Measurements from ENCODE around the gene SND1.
"Not testable (repeated sequence)": the region's sequence is repeated elsewhere in the genome, so short reads cannot be mapped to it uniquely, and the experiment has no call there.

SND1 gene

GRCh38 chr7:127828843-127829500 lies 177.0 kb downstream of the SND1 start:
- Mint-ChIP-seq H3K36me3 (peaks cover 2% of the 10 kb centered on the region), H3K4me1 (peaks cover 9% of the 10 kb centered on the region), H3K27me3 (no peaks in the 10 kb centered on the region), H3K27ac (peak overlapping the region; percentile 19), H3K9me3 (no peaks in the 10 kb centered on the region), H3K4me3 (no peak overlapping the region)
- DNase-seq (ENCODE audit: low spot score in 2 of 2) (no peak), ATAC-seq (ENCODE audit: low read depth) (peak; percentile 93)

DNA sequence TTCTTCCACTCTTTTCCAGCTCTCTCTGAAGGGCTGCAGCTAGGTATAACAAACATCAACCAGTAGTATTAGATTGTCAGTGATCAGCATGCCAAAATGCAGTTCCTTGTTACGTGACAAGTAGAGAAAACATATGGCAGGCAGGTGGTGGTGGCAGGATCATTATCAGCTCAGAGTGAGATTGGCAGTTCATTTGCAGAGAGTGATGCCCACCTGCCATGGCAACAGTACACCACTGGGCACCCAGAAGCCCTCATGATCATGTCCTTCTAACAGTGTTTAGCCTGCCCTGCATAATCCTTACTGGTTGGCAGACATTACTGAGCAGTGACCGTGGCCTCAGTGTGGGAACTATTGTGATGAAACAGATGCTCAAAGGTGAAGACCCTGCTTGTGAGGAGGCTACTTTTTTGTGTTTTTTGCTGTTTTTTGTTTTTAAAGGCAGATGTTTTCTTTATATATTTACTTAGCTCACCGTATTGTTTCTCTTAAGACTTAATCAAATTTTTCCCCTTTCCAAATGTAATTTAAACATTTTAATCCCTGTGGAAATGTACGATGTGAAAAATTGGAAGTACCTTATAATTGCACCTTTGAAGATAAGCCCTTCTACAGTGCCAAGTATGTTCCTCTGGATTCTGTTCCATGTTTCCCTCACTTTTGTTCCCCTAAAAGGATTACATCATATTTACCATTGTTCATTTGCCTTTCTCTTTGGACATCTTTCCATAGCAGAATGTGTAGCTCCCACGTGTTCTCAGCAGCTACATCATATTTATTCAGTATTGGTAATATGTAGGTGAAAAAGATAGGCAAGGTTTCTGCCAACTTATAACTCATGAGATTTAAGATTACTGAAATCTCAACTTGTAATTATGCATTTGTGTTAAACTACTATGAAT lies 179.6 kb downstream of the SND1 start:
- Mint-ChIP-seq H3K27me3 (no peaks in the 10 kb centered on the region), H3K4me3 (no peak overlapping the region), H3K9me3 (peaks cover 3% of the 10 kb centered on the region), H3K27ac (no peak overlapping the region), H3K36me3 (peaks cover 10% of the 10 kb centered on the region), H3K4me1 (peaks cover 9% of the 10 kb centered on the region)
- no peak for DNase-seq (ENCODE audit: low spot score in 2 of 2)
- ATAC-seq (ENCODE audit: low read depth): no peak

DNA sequence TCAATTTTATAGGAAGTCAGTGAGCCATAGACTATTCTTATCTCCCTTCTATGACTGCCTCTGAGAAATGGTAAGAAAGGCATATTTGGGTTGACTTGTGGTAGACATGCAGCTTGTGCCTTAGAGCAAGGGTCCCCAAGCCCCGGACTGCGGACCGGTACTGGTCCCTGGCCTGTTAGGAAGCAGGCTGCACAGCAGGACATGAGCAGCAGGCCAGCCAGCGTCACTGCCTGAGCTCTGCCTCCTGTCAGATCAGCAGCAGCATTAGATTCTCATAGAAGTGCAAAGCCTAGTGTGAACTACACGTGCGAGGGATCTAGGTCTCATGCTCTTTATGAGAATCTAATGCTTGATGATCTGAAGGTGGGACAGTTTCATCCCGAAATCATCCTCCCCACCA lies 180.6 kb downstream of the SND1 start:
- Mint-ChIP-seq H3K27me3 (no peaks in the 10 kb centered on the region), H3K4me3 (no peak overlapping the region), H3K9me3 (peaks cover 3% of the 10 kb centered on the region), H3K36me3 (peaks cover 10% of the 10 kb centered on the region), H3K4me1 (peaks cover 9% of the 10 kb centered on the region), H3K27ac (no peak overlapping the region)
- ATAC-seq (ENCODE audit: low read depth) (no peak), DNase-seq (ENCODE audit: low spot score in 2 of 2) (no peak)

DNA sequence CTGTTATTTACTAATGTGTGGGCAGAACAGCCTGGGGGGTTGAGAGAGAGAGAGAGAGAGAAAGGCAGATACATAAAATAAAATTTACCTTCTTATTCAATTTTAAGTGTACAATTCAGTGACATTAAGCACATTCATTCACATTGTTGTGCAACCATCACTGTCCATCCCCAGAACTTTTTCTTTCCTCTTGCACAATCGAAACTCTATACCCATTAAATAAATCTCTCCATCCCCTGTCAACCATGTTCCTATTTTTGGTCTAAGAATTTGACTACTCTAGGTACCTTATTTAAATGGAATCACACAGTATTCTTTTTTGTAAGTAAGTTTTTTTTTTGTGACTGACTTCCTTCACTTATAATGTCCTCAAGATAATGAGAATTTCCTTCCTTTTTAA lies 181.6 kb downstream of the SND1 start:
- Mint-ChIP-seq H3K36me3 (peaks cover 15% of the 10 kb centered on the region), H3K9me3 (peaks cover 7% of the 10 kb centered on the region), H3K4me1 (peaks cover 14% of the 10 kb centered on the region), H3K27ac (no peak overlapping the region), H3K4me3 (no peak overlapping the region), H3K27me3 (no peaks in the 10 kb centered on the region)
- DNase-seq (ENCODE audit: low spot score in 2 of 2) (no peak), ATAC-seq (ENCODE audit: low read depth) (no peak)

GRCh38 chr7:127835679-127836078 lies 183.7 kb downstream of the SND1 start:
- Mint-ChIP-seq H3K9me3 (peaks cover 7% of the 10 kb centered on the region), H3K4me1 (peaks cover 7% of the 10 kb centered on the region), H3K4me3 (no peak overlapping the region), H3K27me3 (no peaks in the 10 kb centered on the region), H3K27ac (no peak overlapping the region), H3K36me3 (peaks cover 17% of the 10 kb centered on the region)
- ATAC-seq (ENCODE audit: low read depth): no peak
- DNase-seq (ENCODE audit: low spot score in 2 of 2): no peak

DNA sequence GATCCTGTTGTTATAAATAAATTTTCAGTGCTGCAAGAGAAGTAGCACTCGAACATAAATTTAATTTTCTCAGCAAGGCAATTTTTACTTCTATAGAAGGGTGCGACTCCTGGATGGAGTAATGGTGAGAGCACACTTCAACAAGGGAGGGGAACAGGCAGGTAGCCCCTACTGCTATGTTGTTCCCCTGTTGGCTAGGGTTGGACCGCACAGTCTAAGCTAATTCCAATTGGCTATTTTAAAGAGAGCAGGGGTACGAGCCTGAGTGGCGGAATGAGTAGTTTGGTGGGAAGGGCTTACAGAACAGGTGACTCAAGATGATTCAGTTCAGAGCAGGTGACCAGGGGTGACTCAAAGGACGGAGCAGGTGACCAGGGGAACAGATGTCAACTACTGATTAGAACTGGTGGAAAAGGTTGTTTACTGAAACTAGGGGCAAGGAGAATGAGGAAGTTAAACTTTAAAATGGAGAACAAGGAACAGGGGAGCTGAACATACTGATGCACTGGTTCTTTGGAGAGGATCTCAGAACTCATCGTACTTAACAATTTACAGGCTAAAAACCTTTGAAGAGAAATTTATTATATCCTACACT lies 185.9 kb downstream of the SND1 start:
- not testable (repeated sequence) for H3K4me3 Mint-ChIP-seq; H3K4me1 Mint-ChIP-seq; H3K9me3 Mint-ChIP-seq; DNase-seq (ENCODE audit: low spot score in 2 of 2); H3K27me3 Mint-ChIP-seq
- ATAC-seq (ENCODE audit: low read depth): peak; percentile 71
- peaks cover 18% of the 10 kb centered on the region for H3K36me3 Mint-ChIP-seq
- peak overlapping the region; percentile 52 for H3K27ac Mint-ChIP-seq

- DNase-seq (ENCODE audit: low spot score in 2 of 2) (no peak), ATAC-seq (ENCODE audit: low read depth) (no peak)
- no peak overlapping the region for H3K4me3 Mint-ChIP-seq
- H3K4me1 Mint-ChIP-seq: peaks cover 5% of the 10 kb centered on the region
- no peaks in the 10 kb centered on the region for H3K27me3 Mint-ChIP-seq
- H3K27ac Mint-ChIP-seq: no peak overlapping the region
- peaks cover 20% of the 10 kb centered on the region for H3K36me3 Mint-ChIP-seq
- H3K9me3 Mint-ChIP-seq: peaks cover 7% of the 10 kb centered on the region
These were observed 186.9 kb downstream of the SND1 start for GRCh38 chr7:127838816-127839415.

GRCh38 chr7:127840226-127840951 lies 188.4 kb downstream of the SND1 start:
- Mint-ChIP-seq H3K4me3 (no peak overlapping the region), H3K36me3 (peaks cover 26% of the 10 kb centered on the region), H3K27ac (no peak overlapping the region), H3K27me3 (no peaks in the 10 kb centered on the region), H3K4me1 (peaks cover 5% of the 10 kb centered on the region), H3K9me3 (peaks cover 7% of the 10 kb centered on the region)
- ATAC-seq (ENCODE audit: low read depth) (no peak), DNase-seq (ENCODE audit: low spot score in 2 of 2) (no peak)

GRCh38 chr7:127844165-127844564 lies 192.2 kb downstream of the SND1 start:
- Mint-ChIP-seq H3K9me3 (no peaks in the 10 kb centered on the region), H3K4me3 (no peak overlapping the region), H3K36me3 (peaks cover 25% of the 10 kb centered on the region), H3K4me1 (peaks cover 5% of the 10 kb centered on the region), H3K27ac (no peak overlapping the region), H3K27me3 (no peaks in the 10 kb centered on the region)
- DNase-seq (ENCODE audit: low spot score in 2 of 2) (no peak), ATAC-seq (ENCODE audit: low read depth) (no peak)

DNA sequence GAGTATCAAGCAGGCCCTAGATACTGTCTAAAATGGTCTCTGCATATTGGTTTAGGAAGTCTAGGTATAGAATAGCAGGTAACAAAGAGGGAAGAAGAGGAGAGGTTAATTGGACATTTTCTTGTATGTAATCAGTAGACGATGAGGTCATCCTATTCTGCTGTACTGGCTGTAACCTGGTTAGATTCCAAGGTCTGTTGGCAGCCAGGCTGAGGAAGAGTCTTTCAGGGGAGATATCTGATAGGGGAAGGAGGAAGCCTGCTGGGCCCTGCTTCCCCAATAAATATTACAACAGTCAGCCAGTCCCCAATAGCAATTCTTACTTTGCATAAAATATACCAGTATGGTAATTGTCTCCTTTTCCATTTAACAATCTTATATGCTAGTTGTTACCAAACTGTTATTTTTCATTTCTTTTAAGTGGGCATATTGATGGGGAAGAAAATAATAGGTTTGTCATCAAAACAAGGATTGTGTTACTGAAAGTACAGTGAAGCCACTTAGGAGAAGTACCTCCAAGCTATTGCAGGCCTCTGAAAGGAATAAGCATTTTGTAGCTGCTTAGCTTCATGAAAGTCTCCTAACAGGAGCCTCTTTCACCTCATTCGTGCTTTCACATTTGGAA lies 192.8 kb downstream of the SND1 start:
- Mint-ChIP-seq H3K9me3 (no peaks in the 10 kb centered on the region), H3K4me1 (peaks cover 8% of the 10 kb centered on the region), H3K4me3 (no peak overlapping the region), H3K27me3 (no peaks in the 10 kb centered on the region), H3K27ac (peak overlapping the region; percentile 2), H3K36me3 (peaks cover 32% of the 10 kb centered on the region)
- ATAC-seq (ENCODE audit: low read depth): no peak
- no peak for DNase-seq (ENCODE audit: low spot score in 2 of 2)

DNA sequence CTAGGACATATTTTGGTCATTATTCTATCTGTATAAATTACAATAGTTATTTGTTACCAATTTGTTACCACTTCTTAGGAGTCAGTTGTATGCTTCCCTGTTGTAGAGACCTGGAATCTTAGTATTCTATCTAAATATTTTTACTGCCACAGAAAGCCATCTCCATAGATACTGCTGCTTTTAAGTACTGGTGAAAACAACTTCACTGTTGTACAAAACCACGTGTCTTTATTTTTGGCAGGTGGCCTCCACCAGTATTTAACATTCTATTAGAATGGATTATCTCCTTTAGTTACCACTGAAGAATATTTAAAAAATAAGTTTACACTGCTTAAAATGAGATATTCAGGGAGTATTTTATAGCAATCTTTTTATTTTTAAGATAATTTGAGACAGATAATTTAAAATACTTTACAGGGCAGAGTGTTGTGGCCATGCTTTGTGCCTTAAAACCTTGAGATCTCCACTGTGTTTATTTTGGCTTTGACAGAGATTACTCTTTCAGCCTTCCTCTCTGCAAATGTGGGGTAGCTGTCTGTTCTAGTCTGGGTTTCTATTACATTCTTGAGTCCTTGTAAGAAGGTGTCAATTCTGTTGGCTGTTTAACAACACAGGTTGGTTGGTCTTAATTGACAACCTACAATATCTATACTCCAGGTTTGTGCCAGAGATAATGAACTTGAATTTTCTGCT lies 193.7 kb downstream of the SND1 start:
- ATAC-seq (ENCODE audit: low read depth) (no peak), DNase-seq (ENCODE audit: low spot score in 2 of 2) (no peak)
- Mint-ChIP-seq H3K4me1 (peaks cover 8% of the 10 kb centered on the region), H3K27ac (no peak overlapping the region), H3K4me3 (no peak overlapping the region), H3K27me3 (no peaks in the 10 kb centered on the region), H3K36me3 (peaks cover 37% of the 10 kb centered on the region), H3K9me3 (no peaks in the 10 kb centered on the region)

DNA sequence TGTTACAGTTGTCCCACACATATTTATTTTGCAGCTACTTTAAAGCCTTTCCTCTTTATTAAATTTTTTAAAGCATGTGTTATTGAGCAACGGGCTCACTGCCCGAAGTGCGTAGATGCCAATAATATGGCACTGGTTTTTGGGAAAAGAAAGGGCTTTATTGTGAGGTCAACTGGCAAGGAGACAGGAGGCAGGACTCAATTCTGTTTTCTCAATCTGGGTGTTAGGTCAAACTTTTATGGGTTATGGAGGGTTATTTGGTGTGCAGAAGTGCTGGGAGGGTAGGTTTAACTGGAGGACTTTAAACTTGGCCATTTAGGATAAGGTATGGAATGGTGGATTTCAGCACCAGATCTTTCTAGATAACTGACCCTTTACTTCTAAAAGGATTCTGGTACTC lies 195.6 kb downstream of the SND1 start:
- no peaks in the 10 kb centered on the region for H3K27me3 Mint-ChIP-seq
- H3K9me3 Mint-ChIP-seq: no peaks in the 10 kb centered on the region
- H3K4me1 Mint-ChIP-seq: peaks cover 8% of the 10 kb centered on the region
- DNase-seq (ENCODE audit: low spot score in 2 of 2) (no peak), ATAC-seq (ENCODE audit: low read depth) (no peak)
- H3K27ac Mint-ChIP-seq: no peak overlapping the region
- peaks cover 40% of the 10 kb centered on the region for H3K36me3 Mint-ChIP-seq
- H3K4me3 Mint-ChIP-seq: no peak overlapping the region

DNA sequence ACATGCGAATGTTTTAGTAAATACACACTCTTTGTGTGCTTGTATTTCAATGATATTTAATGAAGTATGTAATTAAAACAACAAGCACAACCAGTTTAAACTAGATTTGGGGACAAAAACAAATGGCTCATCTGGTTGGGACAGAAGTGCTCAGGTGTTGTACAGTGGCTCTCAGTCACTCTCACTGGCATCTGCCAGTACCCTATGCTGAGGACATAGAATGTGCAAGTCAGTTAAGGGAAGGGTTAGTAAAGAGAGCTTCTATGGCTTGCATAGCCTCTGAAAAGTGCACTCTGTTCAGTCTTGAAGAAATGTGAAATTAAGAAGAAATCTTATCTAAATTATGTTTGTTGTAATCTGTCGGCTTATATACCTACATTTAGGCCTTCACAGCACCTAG lies 196.2 kb downstream of the SND1 start:
- peaks cover 40% of the 10 kb centered on the region for H3K36me3 Mint-ChIP-seq
- H3K4me3 Mint-ChIP-seq: no peak overlapping the region
- H3K27me3 Mint-ChIP-seq: no peaks in the 10 kb centered on the region
- no peak overlapping the region for H3K27ac Mint-ChIP-seq
- H3K9me3 Mint-ChIP-seq: no peaks in the 10 kb centered on the region
- ATAC-seq (ENCODE audit: low read depth) (no peak), DNase-seq (ENCODE audit: low spot score in 2 of 2) (no peak)
- H3K4me1 Mint-ChIP-seq: peaks cover 8% of the 10 kb centered on the region

All from memory B cell (primary cell).